Measurements from ENCODE around the gene MRPL45. TPM values are rescaled to one million over a fixed set of nuclear protein-coding genes. Genes with fewer than 3 reads are reported as not detected.
"Not testable (repeated sequence)": the region's sequence is repeated elsewhere in the genome, so short reads cannot be mapped to it uniquely, and the experiment has no call there.

The MRPL45 gene
- total RNA-seq (ENCODE audit: low replicate concordance), result 37.3 and 47.1 TPM in 2 replicates
- long read RNA-seq, transcript MRPL45-203 (8 exons, 1,705 nt), result major isoform, 154 of 164 reads
- long read RNA-seq, partial matches to known transcripts, result 4 of 164 reads
- long read RNA-seq, other reads (novel, unspliced or antisense), result 3 of 164 reads

- H3K4me3 Mint-ChIP-seq, result peak within 1 kb of the TSS; percentile 99
- H3K27me3 Mint-ChIP-seq, result not testable (repeated sequence)
Observed at GRCh38 chr17:38296834-38297517, at the start of gene MRPL45. Gene MRPL45 (plus strand): TSS chr17:38297168. CDS start chr17:38297184, 16 bp downstream.

GRCh38 chr17:38253191-38253590 is 43.8 kb upstream of the MRPL45 start:
- not testable (repeated sequence) for H3K36me3 Mint-ChIP-seq; DNase-seq (ENCODE audit: extremely low spot score, unreplicated experiment); H3K9me3 Mint-ChIP-seq; H3K4me3 Mint-ChIP-seq; H3K27ac Mint-ChIP-seq; H3K27me3 Mint-ChIP-seq; H3K4me1 Mint-ChIP-seq (ENCODE audit: unreplicated experiment)

More at GRCh38 chr17:38296834-38297517, at the start of gene MRPL45:
- not testable (repeated sequence) for H3K4me1 Mint-ChIP-seq (ENCODE audit: unreplicated experiment); H3K36me3 Mint-ChIP-seq; H3K9me3 Mint-ChIP-seq
- peak within 1 kb of the TSS; percentile 98 for H3K27ac Mint-ChIP-seq
- DNase-seq (ENCODE audit: extremely low spot score, unreplicated experiment), result peak; percentile 97

- not testable (repeated sequence) for H3K27ac Mint-ChIP-seq; H3K27me3 Mint-ChIP-seq; H3K9me3 Mint-ChIP-seq; DNase-seq (ENCODE audit: extremely low spot score, unreplicated experiment); H3K4me1 Mint-ChIP-seq (ENCODE audit: unreplicated experiment); H3K36me3 Mint-ChIP-seq; H3K4me3 Mint-ChIP-seq
Observed at GRCh38 chr17:38254357-38254756, 42.6 kb upstream of the MRPL45 start.

GRCh38 chr17:38257013-38257621 is 39.9 kb upstream of the MRPL45 start:
- peak; percentile 84 for DNase-seq (ENCODE audit: extremely low spot score, unreplicated experiment)
- not testable (repeated sequence) for H3K4me1 Mint-ChIP-seq (ENCODE audit: unreplicated experiment); H3K27me3 Mint-ChIP-seq; H3K27ac Mint-ChIP-seq; H3K9me3 Mint-ChIP-seq; H3K36me3 Mint-ChIP-seq
- H3K4me3 Mint-ChIP-seq, result peak overlapping the region; percentile 25

- not testable (repeated sequence) for DNase-seq (ENCODE audit: extremely low spot score, unreplicated experiment); H3K36me3 Mint-ChIP-seq; H3K4me1 Mint-ChIP-seq (ENCODE audit: unreplicated experiment); H3K9me3 Mint-ChIP-seq; H3K27ac Mint-ChIP-seq; H3K4me3 Mint-ChIP-seq; H3K27me3 Mint-ChIP-seq
Observed at GRCh38 chr17:38265974-38266506, 30.9 kb upstream of the MRPL45 start.

- H3K27ac Mint-ChIP-seq; H3K27me3 Mint-ChIP-seq; H3K4me3 Mint-ChIP-seq; H3K36me3 Mint-ChIP-seq; H3K4me1 Mint-ChIP-seq (ENCODE audit: unreplicated experiment); DNase-seq (ENCODE audit: extremely low spot score, unreplicated experiment); H3K9me3 Mint-ChIP-seq: not testable (repeated sequence)
Observed at GRCh38 chr17:38266571-38266970, 30.4 kb upstream of the MRPL45 start.

GRCh38 chr17:38268138-38268537 is 28.8 kb upstream of the MRPL45 start:
- not testable (repeated sequence) for H3K27ac Mint-ChIP-seq; H3K9me3 Mint-ChIP-seq; H3K4me1 Mint-ChIP-seq (ENCODE audit: unreplicated experiment); H3K4me3 Mint-ChIP-seq; DNase-seq (ENCODE audit: extremely low spot score, unreplicated experiment); H3K36me3 Mint-ChIP-seq; H3K27me3 Mint-ChIP-seq

- H3K27me3 Mint-ChIP-seq; H3K27ac Mint-ChIP-seq; H3K4me3 Mint-ChIP-seq; DNase-seq (ENCODE audit: extremely low spot score, unreplicated experiment); H3K9me3 Mint-ChIP-seq; H3K4me1 Mint-ChIP-seq (ENCODE audit: unreplicated experiment); H3K36me3 Mint-ChIP-seq: not testable (repeated sequence)
Observed at GRCh38 chr17:38269045-38269444, 27.9 kb upstream of the MRPL45 start.

- not testable (repeated sequence) for H3K4me3 Mint-ChIP-seq; H3K27me3 Mint-ChIP-seq; H3K36me3 Mint-ChIP-seq; H3K9me3 Mint-ChIP-seq; H3K4me1 Mint-ChIP-seq (ENCODE audit: unreplicated experiment); DNase-seq (ENCODE audit: extremely low spot score, unreplicated experiment)
- peak overlapping the region; percentile 80 for H3K27ac Mint-ChIP-seq
Observed at GRCh38 chr17:38269552-38269951, 27.4 kb upstream of the MRPL45 start.

- not testable (repeated sequence) for DNase-seq (ENCODE audit: extremely low spot score, unreplicated experiment); H3K4me3 Mint-ChIP-seq; H3K4me1 Mint-ChIP-seq (ENCODE audit: unreplicated experiment); H3K36me3 Mint-ChIP-seq; H3K9me3 Mint-ChIP-seq; H3K27ac Mint-ChIP-seq; H3K27me3 Mint-ChIP-seq
Observed at GRCh38 chr17:38285994-38286393, 11.0 kb upstream of the MRPL45 start.

GRCh38 chr17:38286501-38287091 is 10.4 kb upstream of the MRPL45 start:
- Mint-ChIP-seq H3K27ac (peak overlapping the region; percentile 92), H3K4me3 (peak overlapping the region; percentile 50)
- H3K27me3 Mint-ChIP-seq; H3K4me1 Mint-ChIP-seq (ENCODE audit: unreplicated experiment); H3K36me3 Mint-ChIP-seq; DNase-seq (ENCODE audit: extremely low spot score, unreplicated experiment); H3K9me3 Mint-ChIP-seq: not testable (repeated sequence)

All from type B pancreatic cell (in vitro differentiated cells).